HFF-Myc (cell line): ENCODE data around the gene PLCD1.

Experiments
- DNase-seq: peaks from one replicate; pipeline ENCODE4 v3.0.0-alpha.2; 2011; ENCODE audit warnings: low read depth; ENCODE audit errors: extremely low read depth
- H3K4me3 ChIP-seq: replicated peaks from 2 replicates; pipeline ENCODE4 v1.5.1; 2011; ENCODE audit warnings: low read depth, mild to moderate bottlenecking, control low read depth, low read length
- TF ChIP-seq, protein P1 (sequence below): IDR thresholded peaks from 2 replicates; pipeline ENCODE4 v1.5.1; 2012; ENCODE audit warnings: mild to moderate bottlenecking, low read depth, low read length, control low read depth; ENCODE audit errors: missing control alignments

The PLCD1 gene

DNA sequence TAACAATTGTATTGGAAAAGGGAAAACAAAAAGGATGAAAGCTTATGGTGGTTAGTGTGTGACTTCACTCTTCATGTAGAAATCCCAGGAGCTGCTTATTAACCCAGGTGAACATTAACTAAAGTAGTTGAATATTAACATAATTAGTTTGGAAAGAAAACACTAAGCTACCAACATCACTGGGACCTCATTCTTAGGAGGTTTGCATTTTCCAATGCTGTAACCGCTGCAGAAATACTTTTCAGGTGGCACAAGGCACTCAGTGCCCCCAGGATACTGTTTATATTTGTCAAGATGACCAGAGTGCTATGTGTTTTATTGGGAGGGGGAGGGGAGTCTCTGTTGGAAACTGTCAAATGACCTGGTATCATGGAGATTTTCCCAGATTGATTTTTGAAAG, 64.7 kb downstream of the PLCD1 start:
- H3K4me3 ChIP-seq, result no peak overlapping the region
- DNase-seq, result no peak
- TF ChIP-seq, protein P1, sequence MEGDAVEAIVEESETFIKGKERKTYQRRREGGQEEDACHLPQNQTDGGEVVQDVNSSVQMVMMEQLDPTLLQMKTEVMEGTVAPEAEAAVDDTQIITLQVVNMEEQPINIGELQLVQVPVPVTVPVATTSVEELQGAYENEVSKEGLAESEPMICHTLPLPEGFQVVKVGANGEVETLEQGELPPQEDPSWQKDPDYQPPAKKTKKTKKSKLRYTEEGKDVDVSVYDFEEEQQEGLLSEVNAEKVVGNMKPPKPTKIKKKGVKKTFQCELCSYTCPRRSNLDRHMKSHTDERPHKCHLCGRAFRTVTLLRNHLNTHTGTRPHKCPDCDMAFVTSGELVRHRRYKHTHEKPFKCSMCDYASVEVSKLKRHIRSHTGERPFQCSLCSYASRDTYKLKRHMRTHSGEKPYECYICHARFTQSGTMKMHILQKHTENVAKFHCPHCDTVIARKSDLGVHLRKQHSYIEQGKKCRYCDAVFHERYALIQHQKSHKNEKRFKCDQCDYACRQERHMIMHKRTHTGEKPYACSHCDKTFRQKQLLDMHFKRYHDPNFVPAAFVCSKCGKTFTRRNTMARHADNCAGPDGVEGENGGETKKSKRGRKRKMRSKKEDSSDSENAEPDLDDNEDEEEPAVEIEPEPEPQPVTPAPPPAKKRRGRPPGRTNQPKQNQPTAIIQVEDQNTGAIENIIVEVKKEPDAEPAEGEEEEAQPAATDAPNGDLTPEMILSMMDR, result no peak

GRCh38 chr3:37964146-37964545, 65.3 kb downstream of the PLCD1 start:
- H3K4me3 ChIP-seq, result no peak overlapping the region
- TF ChIP-seq, protein P1, result no peak
- DNase-seq, result no peak

DNA sequence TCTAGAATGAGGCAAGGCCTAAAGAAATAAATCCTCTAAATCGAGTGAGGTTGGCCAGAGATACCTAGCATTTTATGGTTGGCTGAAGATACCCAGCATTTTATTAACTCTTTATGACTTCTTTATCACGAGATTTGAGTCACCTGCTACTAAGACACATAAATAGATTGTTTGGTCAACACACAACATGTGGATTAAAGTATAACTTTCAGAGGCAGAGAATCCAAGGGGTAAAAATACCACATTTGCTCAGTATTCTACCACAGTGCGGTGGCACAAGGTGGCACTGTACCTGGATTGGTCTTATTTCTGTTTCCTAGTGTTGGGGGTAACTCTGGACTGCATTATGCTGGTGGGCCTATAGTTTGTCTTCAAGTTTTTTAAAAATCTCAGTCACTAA, 65.8 kb downstream of the PLCD1 start:
- TF ChIP-seq, protein P1, result no peak
- DNase-seq, result no peak
- H3K4me3 ChIP-seq, result no peak overlapping the region

- no peak overlapping the region for H3K4me3 ChIP-seq
- no peak for DNase-seq
- TF ChIP-seq, protein P1, result no peak
Observed at GRCh38 chr3:37963016-37963415, 66.4 kb downstream of the PLCD1 start.

GRCh38 chr3:37961622-37962431, 67.6 kb downstream of the PLCD1 start:
- no peak for DNase-seq
- TF ChIP-seq, protein P1, result no peak
- no peak overlapping the region for H3K4me3 ChIP-seq

- DNase-seq, result no peak
- no peak overlapping the region for H3K4me3 ChIP-seq
- TF ChIP-seq, protein P1, result no peak
Observed at GRCh38 chr3:37957539-37957936, 71.9 kb downstream of the PLCD1 start.
